ENCODE data around the gene SLC7A6.

DNA sequence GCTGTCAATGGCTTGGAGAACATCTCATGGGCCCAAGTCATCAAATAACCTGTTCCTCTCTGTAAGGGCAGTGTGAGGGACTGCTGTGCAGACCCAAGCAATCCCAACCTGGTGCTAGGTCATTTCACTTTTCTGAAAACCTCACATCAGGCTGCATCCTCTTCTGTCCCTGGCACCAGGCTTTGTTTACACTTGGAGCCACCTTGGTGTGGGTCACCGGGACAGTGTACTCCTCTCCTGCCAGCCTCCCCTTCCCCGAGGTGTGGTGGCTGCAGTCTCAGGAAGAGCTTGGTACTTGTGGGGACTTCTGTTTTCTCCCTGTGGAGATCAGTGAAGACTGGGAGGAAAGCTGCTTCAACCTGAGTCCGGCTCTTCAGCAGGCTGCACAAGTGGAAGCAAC lies 34.0 kb downstream of the SLC7A6 start:
- TF ChIP-seq, protein P1, sequence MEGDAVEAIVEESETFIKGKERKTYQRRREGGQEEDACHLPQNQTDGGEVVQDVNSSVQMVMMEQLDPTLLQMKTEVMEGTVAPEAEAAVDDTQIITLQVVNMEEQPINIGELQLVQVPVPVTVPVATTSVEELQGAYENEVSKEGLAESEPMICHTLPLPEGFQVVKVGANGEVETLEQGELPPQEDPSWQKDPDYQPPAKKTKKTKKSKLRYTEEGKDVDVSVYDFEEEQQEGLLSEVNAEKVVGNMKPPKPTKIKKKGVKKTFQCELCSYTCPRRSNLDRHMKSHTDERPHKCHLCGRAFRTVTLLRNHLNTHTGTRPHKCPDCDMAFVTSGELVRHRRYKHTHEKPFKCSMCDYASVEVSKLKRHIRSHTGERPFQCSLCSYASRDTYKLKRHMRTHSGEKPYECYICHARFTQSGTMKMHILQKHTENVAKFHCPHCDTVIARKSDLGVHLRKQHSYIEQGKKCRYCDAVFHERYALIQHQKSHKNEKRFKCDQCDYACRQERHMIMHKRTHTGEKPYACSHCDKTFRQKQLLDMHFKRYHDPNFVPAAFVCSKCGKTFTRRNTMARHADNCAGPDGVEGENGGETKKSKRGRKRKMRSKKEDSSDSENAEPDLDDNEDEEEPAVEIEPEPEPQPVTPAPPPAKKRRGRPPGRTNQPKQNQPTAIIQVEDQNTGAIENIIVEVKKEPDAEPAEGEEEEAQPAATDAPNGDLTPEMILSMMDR (IDR thresholded peaks at IDR 0.05; ENCODE audit: low read depth, low read length) = no peak
- TF ChIP-seq EZH2phosphoT487 (IDR thresholded peaks at IDR 0.05; ENCODE audit: low read depth) = no peak
